Naive thymus-derived CD4-positive, alpha-beta T cell (primary cell): Measurements from ENCODE around the gene GTF3A. TPM values are rescaled to one million over a fixed set of nuclear protein-coding genes. Genes with fewer than 3 reads are reported as not detected.

Experiments used
- ATAC-seq: fragments of 150-1000 bp; cut with Tn5 transposase; 2 replicates; pipeline ENCODE4 v1.10.0; 2021; ENCODE audit warnings: mild to moderate bottlenecking, moderate library complexity
- CTCF ChIA-PET: fragments of 350-600 bp; sonication (Branson Sonifier 250); formaldehyde crosslinking; loops from one replicate; lab custom pipeline; 2021; ENCODE audit warnings: antibody characterized with exemption; lab: Charles Lee
- POLR2A ChIA-PET: fragments of 350-600 bp; sonication (Branson Sonifier 250); formaldehyde crosslinking; loops from one replicate; lab custom pipeline; 2021; ENCODE audit warnings: antibody characterized with exemption, inconsistent platforms; lab: Charles Lee
- DNase-seq, 9 donors: peaks; one replicate each; pipeline versions ENCODE4 v3.0.0 to v3.0.0-alpha.2; 2020 to 2022; ENCODE audit warnings: mixed read lengths in 1 of 9
- H3K27ac ChIP-seq: one replicate; pipeline ENCODE4 v1.7.0; 2013; ENCODE audit warnings: mild to moderate bottlenecking, low read depth, low read length, moderate library complexity
- H3K27me3 ChIP-seq, 2 donors: one replicate each; pipeline ENCODE4 v1.7.0; 2013; ENCODE audit warnings: low read length in 2 of 2, mild to moderate bottlenecking in 2 of 2, moderate library complexity in 2 of 2; ENCODE audit not compliant: control insufficient read depth in 2 of 2, insufficient read depth in 2 of 2
- H3K36me3 ChIP-seq, 3 experiments: 1 replicate in 2 of 3; 2 replicates in 1 of 3; pipeline ENCODE4 v1.7.0; 2013; ENCODE audit warnings: low read length in 3 of 3, mild to moderate bottlenecking in 3 of 3, moderate library complexity in 1 of 3; ENCODE audit not compliant: insufficient read depth in 3 of 3, control insufficient read depth in 2 of 3
- H3K4me1 ChIP-seq, 2 donors: one replicate each; pipeline ENCODE4 v1.7.0; 2013; ENCODE audit warnings: low read length in 2 of 2, mild to moderate bottlenecking in 2 of 2, moderate library complexity in 1 of 2; ENCODE audit not compliant: control insufficient read depth in 2 of 2, insufficient read depth in 2 of 2
- H3K4me3 ChIP-seq: 2 replicates; pipeline ENCODE4 v1.7.0; 2013; ENCODE audit warnings: mild to moderate bottlenecking, low read length
- H3K9me3 ChIP-seq, 3 experiments: 1 replicate in 2 of 3; 2 replicates in 1 of 3; pipeline ENCODE4 v1.7.0; 2013; ENCODE audit warnings: low read length in 3 of 3; ENCODE audit not compliant: control insufficient read depth in 2 of 3
- H3K27ac Mint-ChIP-seq, 9 donors: one replicate each; pipeline ENCODE4 v1.8.0; 2020 to 2022; ENCODE audit warnings: mixed read lengths in 9 of 9, mild to moderate bottlenecking in 8 of 9, moderate library complexity in 5 of 9, inconsistent platforms in 2 of 9
- H3K27me3 Mint-ChIP-seq, 5 donors: one replicate each; pipeline ENCODE4 v1.8.0; 2021 to 2022; ENCODE audit warnings: mixed read lengths in 5 of 5, mild to moderate bottlenecking in 1 of 5
- H3K36me3 Mint-ChIP-seq, 5 donors: one replicate each; pipeline ENCODE4 v1.8.0; 2020 to 2022; ENCODE audit warnings: mixed read lengths in 5 of 5, mild to moderate bottlenecking in 3 of 5, inconsistent platforms in 1 of 5
- H3K4me1 Mint-ChIP-seq, 7 donors: one replicate each; pipeline ENCODE4 v1.8.0; 2020 to 2022; ENCODE audit warnings: mixed read lengths in 7 of 7, mild to moderate bottlenecking in 3 of 7, inconsistent platforms in 1 of 7
- H3K4me3 Mint-ChIP-seq, 10 donors: one replicate each; pipeline ENCODE4 v1.8.0; 2020 to 2022; ENCODE audit warnings: mild to moderate bottlenecking in 10 of 10, mixed read lengths in 10 of 10, moderate library complexity in 6 of 10, inconsistent platforms in 2 of 10
- H3K9me3 Mint-ChIP-seq, 11 donors: one replicate each; pipeline ENCODE4 v1.8.0; 2020 to 2022; ENCODE audit warnings: mixed read lengths in 11 of 11, mild to moderate bottlenecking in 4 of 11, inconsistent platforms in 1 of 11, moderate library complexity in 1 of 11
- intact Hi-C, 2 donors: fragments of 100-400 bp; cut with micrococcal nuclease; formaldehyde crosslinking; loops; one replicate each; pipeline ENCODE4 v1.15.1; 2023
- polyA plus RNA-seq, 2 donors: library from polyadenylated mRNA; unstranded; fragments of 300-500 nt; fragmentation: Illumina TruSeq; gene quantifications; one replicate each; pipeline ENCODE4 v1.2.3, GENCODE V29; 2021
- total RNA-seq, 6 experiments: library from RNA in 5 of 6; stranded (reverse) in 5 of 6; gene quantifications; 1 replicate in 5 of 6; 2 replicates in 1 of 6; pipeline ENCODE4 v1.2.3 and lab custom pipeline; 2021 to 2026

GTF3A gene
- total RNA-seq (100 to 1,000 TPM; 123 to 254 (median 206) TPM), polyA plus RNA-seq (100 to 1,000 TPM; 331 to 489 TPM), total RNA-seq (lab: John Stamatoyannopoulos, UW) (104 reads per million, percentile 85 among the genes with 10 or more reads in this experiment)

DNA sequence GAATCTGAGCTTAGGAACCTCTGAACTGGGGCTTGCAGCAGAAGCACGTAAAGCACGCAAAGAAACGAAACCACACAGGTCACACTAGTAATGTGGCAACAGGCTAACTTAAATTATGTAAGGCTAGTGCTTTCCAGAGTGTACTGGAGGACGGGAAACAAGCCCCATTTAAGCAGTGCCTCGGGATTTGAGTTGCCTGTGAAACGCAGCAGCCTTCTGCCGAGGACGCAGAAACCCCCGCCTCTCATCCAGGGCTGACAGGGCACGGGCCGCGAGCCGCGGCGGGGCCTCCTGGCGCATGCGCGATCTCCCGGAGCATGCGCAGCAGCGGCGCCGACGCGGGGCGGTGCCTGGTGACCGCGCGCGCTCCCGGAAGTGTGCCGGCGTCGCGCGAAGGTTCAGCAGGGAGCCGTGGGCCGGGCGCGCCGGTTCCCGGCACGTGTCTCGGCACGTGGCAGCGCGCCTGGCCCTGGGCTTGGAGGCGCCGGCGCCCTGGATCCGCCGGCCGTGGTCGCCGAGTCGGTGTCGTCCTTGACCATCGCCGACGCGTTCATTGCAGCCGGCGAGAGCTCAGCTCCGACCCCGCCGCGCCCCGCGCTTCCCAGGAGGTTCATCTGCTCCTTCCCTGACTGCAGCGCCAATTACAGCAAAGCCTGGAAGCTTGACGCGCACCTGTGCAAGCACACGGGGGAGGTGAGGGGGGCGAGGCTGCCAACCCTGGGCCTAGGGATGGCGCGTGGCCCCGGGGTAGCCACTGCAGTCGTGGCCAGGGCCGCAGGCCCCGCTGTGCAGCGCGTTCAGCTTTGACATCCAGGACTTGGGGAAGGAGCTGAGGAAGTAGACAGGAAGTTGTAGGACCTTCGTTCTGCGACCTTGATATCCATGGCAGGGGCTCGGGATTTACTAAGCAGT is at the start of gene GTF3A:
TSS of gene GTF3A (plus strand) at position 374 of the 912 bp plus-strand sequence.
- H3K4me3 Mint-ChIP-seq = peak within 1 kb of the TSS; percentile 81 to 96 (median 92)

GRCh38 chr13:27374650-27375049 is 49.8 kb upstream of the GTF3A start:
- peaks cover 10 to 26% (median 17%) of the 10 kb centered on the region in 5 donors for H3K27me3 Mint-ChIP-seq
- POLR2A ChIA-PET = no interaction called here

More for the DNA sequence above, at the start of gene GTF3A:
- peak; percentile 77 for ATAC-seq
- Mint-ChIP-seq H3K4me1 (peaks cover 27 to 47% (median 42%) of the 10 kb centered on the region in 7 donors), H3K36me3 (peaks cover 10 to 29% (median 17%) of the 10 kb centered on the region in 5 donors), H3K27ac (peak within 1 kb of the TSS; percentile 88 to 98 (median 95)), H3K9me3 (no peaks in the 10 kb centered on the region), H3K27me3 (no peaks in the 10 kb centered on the region)
- peaks cover 0 to 22% (median 0%) of the 10 kb centered on the region in 3 experiments for H3K36me3 ChIP-seq
- peak within 1 kb of the TSS; percentile 71 for H3K4me3 ChIP-seq
- no peaks in the 10 kb centered on the region for H3K9me3 ChIP-seq
- intact Hi-C loops = loop anchor here (1.0 to 10.0 kb wide), 9 partner anchors 50 to 1293 kb away; partner anchors contain the start of genes SLC46A3 (in 2 of the 2), POLR1D (in 1 of the 2), RNF6 (in 1 of the 2) and RPL21 (in 1 of the 2)
- no peaks in the 10 kb centered on the region for H3K27me3 ChIP-seq
- H3K4me1 ChIP-seq = peaks cover 24 to 45% of the 10 kb centered on the region in 2 donors
- H3K27ac ChIP-seq = peak within 1 kb of the TSS; percentile 86
- ChIA-PET CTCF (interaction anchor here (0.6 to 4.9 kb wide), 11 partner anchors 15 to 402 kb away, joined by 3 to 38 read pairs (median 6); partner anchors contain the start of genes LNX2 and MTIF3), POLR2A (interaction anchor here (1.0 to 10.5 kb wide), 6 partner anchors 13 to 196 kb away, joined by 4 to 477 read pairs (median 47); partner anchors contain the start of genes LNX2, MTIF3 and POLR1D)
- peak; percentile 83 to 97 (median 93) for DNase-seq

DNA sequence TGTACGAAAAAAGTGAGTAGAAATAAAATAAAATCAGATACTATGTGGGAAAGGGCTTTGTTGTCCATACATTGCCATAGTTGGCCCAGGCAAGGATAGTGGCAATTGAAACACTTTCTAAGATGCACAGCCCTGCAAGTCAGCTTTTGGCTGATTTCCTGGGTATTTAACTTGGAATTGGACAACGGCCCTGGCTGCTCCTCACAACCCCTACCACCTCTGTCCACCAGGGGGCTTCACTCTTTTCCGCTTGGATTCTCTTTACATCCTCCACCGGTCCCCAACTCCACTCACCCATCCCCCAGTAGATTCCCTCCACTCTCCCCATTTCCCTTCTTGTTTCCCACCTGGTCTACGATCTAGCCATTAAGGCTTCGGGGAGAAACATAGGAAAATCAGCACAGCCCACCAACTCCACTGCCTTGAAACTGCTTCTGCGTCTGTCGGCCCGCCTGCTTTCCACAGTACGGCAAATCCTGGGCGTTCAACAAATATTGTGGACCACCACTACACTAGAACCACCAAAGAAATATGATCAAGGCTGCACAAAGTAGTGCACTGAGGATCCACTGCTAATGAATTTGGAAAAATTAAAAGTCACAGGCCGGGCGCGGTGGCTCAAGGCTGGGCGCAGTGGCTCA is 48.6 kb upstream of the GTF3A start:
- Histone ChIP-seq H3K4me1 (no peaks in the 10 kb centered on the region), H3K9me3 (no peaks in the 10 kb centered on the region), H3K36me3 (no peaks in the 10 kb centered on the region), H3K4me3 (no peak overlapping the region), H3K27ac (no peak overlapping the region), H3K27me3 (no peaks in the 10 kb centered on the region)
- H3K27me3 Mint-ChIP-seq = peaks cover 10 to 29% (median 21%) of the 10 kb centered on the region in 5 donors
- H3K27ac Mint-ChIP-seq = no peak overlapping the region
- POLR2A ChIA-PET = no interaction called here
- CTCF ChIA-PET = interaction anchor here (7.0 kb wide), 1 partner anchor 452 kb away, joined by 124 read pairs; no protein-coding TSS in a partner anchor
- intact Hi-C loops = loop anchor here (1.0 to 10.0 kb wide), 6 partner anchors 14 to 579 kb away; partner anchors contain the start of genes LNX2 (in 1 of the 2) and POLR1D (in 1 of the 2)
- DNase-seq = peak in 7 of 9 donors; percentile 25 to 53 (median 37)
- no peak overlapping the region for H3K4me3 Mint-ChIP-seq
- ATAC-seq = no peak
- H3K9me3 Mint-ChIP-seq = peaks cover 0 to under 1% (median 0%) of the 10 kb centered on the region in 11 donors
- peaks cover 0 to 12% (median 4%) of the 10 kb centered on the region in 7 donors for H3K4me1 Mint-ChIP-seq
- H3K36me3 Mint-ChIP-seq = no peaks in the 10 kb centered on the region

More at GRCh38 chr13:27374650-27375049, 49.8 kb upstream of the GTF3A start:
- Histone ChIP-seq H3K4me1 (no peaks in the 10 kb centered on the region), H3K27me3 (no peaks in the 10 kb centered on the region), H3K9me3 (no peaks in the 10 kb centered on the region), H3K36me3 (no peaks in the 10 kb centered on the region), H3K4me3 (no peak overlapping the region), H3K27ac (no peak overlapping the region)
- H3K4me1 Mint-ChIP-seq = peaks cover 0 to 17% (median 4%) of the 10 kb centered on the region in 7 donors
- H3K9me3 Mint-ChIP-seq = peaks cover 0 to 1% (median 0%) of the 10 kb centered on the region in 11 donors
- no peak overlapping the region for H3K27ac Mint-ChIP-seq
- peak overlapping the region in 1 of 10 donors; percentile 19 for H3K4me3 Mint-ChIP-seq
- no peaks in the 10 kb centered on the region for H3K36me3 Mint-ChIP-seq
- DNase-seq (peak; percentile 16 to 57 (median 46)), ATAC-seq (peak; percentile 92)
- CTCF ChIA-PET = interaction anchor here (0.8 to 7.0 kb wide), 6 partner anchors 12 to 614 kb away, joined by 3 to 124 read pairs (median 4); partner anchors contain the start of genes GTF3A and URAD
- intact Hi-C loops = loop anchor here (1.0 to 10.0 kb wide), 14 partner anchors 12 to 610 kb away; partner anchors contain the start of genes GTF3A (in 1 of the 2), LNX2 (in 1 of the 2), MTIF3 (in 1 of the 2) and POLR1D (in 1 of the 2)

DNA sequence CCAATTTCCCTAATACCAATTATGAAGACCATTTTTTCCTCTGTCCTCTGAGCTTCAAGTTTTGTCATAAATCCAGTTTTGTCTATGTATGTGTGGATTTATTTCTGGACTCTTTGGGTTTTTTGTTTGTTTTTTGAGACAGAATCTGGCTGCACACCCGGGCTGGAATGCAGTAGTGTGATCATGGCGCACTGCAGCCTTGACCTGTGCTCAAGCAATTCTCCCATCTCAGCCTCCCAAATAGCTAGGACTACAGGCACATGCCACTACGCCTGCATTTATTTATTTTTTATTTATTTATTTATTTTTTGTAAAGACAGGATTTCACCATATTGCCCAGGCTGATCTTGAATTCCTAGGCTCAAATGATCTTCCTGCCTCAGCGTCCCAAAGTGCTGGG is 45.3 kb upstream of the GTF3A start:
- Mint-ChIP-seq H3K27me3 (peaks cover 7 to 10% (median 9%) of the 10 kb centered on the region in 5 donors), H3K9me3 (no peaks in the 10 kb centered on the region), H3K4me1 (peaks cover 0 to 12% (median 4%) of the 10 kb centered on the region in 7 donors), H3K27ac (no peak overlapping the region), H3K36me3 (no peaks in the 10 kb centered on the region), H3K4me3 (no peak overlapping the region)
- no peaks in the 10 kb centered on the region for H3K4me1 ChIP-seq
- CTCF ChIA-PET = interaction anchor here (0.6 to 1.2 kb wide), 5 partner anchors 44 to 1790 kb away, joined by 3 to 8 read pairs (median 4); no protein-coding TSS in a partner anchor
- no peaks in the 10 kb centered on the region for H3K27me3 ChIP-seq
- H3K4me3 ChIP-seq = no peak overlapping the region
- no peaks in the 10 kb centered on the region for H3K9me3 ChIP-seq
- ATAC-seq (no peak), DNase-seq (no peak)
- H3K36me3 ChIP-seq = no peaks in the 10 kb centered on the region
- H3K27ac ChIP-seq = no peak overlapping the region
- intact Hi-C loops = loop anchor here in 1 of 2 donors (10.0 kb wide), 2 partner anchors 336 to 576 kb away; no protein-coding TSS in a partner anchor
- POLR2A ChIA-PET = interaction anchor here (0.6 kb wide), 1 partner anchor 106 kb away, joined by 3 read pairs; no protein-coding TSS in a partner anchor

DNA sequence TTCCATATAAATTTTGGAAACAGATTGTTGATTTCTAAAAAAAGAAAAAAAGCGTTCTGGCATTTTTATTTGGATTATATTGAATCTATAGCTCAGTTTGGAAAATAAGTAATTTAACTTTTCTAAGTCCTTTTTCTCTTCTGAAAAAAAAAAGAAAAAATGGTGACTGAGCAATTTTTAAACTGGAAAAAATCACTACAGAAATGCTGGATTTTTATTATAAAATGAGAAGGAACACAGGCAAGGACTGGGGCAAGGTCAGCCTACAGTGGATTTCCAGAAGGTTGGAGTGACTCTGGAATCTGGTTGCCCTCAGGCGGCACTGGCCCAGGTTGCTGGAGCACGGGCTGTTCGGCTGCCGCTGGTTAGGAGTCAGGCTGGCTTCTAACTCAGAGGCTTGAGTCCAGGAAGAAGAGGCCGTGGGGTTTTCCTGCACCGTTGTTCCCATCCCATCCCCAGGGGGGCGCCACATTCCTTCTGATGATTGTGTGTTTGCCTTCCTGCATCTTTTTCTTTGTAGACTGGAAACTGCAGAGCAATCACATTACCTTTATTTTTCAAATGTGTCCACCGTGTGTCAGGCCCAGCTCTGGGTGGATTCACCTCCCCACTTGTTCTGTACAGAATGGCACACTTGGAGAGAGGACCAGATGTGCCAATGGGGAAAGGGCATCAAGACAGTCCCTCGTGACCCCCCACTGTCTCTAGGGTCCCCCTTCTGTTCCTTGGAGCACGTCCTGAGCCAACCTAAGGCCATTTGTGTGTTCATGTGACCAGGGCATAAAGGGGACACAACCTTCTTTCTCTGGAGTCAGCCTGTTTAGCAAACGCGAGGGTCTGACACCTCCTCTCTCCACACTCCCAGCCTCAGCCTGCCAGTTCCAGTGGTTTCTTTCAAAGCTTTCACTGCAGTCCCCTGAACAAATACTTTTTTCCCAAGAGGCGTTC is 44.5 kb upstream of the GTF3A start:
- Mint-ChIP-seq H3K27ac (no peak overlapping the region), H3K9me3 (no peaks in the 10 kb centered on the region), H3K4me3 (no peak overlapping the region), H3K36me3 (no peaks in the 10 kb centered on the region), H3K27me3 (peaks cover 4 to 9% (median 6%) of the 10 kb centered on the region in 5 donors), H3K4me1 (peaks cover 0 to 10% (median 0%) of the 10 kb centered on the region in 7 donors)
- H3K4me3 ChIP-seq = no peak overlapping the region
- ChIA-PET POLR2A (no interaction called here), CTCF (interaction anchor here (0.6 to 1.2 kb wide), 3 partner anchors 340 to 459 kb away, joined by 3 to 8 read pairs (median 3); no protein-coding TSS in a partner anchor)
- no peaks in the 10 kb centered on the region for H3K4me1 ChIP-seq
- H3K36me3 ChIP-seq = no peaks in the 10 kb centered on the region
- ATAC-seq = peak; percentile 65
- intact Hi-C loops = loop anchor here (1.0 to 10.0 kb wide), 4 partner anchors 332 to 575 kb away; no protein-coding TSS in a partner anchor
- no peaks in the 10 kb centered on the region for H3K27me3 ChIP-seq
- peak; percentile 25 to 62 (median 43) for DNase-seq
- no peaks in the 10 kb centered on the region for H3K9me3 ChIP-seq
- H3K27ac ChIP-seq = no peak overlapping the region
